HG03196 (cell line): ENCODE results near the gene MBIP.
"Not testable (repeated sequence)": the region's sequence is repeated elsewhere in the genome, so short reads cannot be mapped to it uniquely, and the experiment has no call there.

Experiments
- ATAC-seq: cut with Tn5 transposase; IDR thresholded peaks from one replicate; pipeline ENCODE4 v1.9.1; 2021; ENCODE audit not compliant: unreplicated experiment

Gene MBIP, protein sequence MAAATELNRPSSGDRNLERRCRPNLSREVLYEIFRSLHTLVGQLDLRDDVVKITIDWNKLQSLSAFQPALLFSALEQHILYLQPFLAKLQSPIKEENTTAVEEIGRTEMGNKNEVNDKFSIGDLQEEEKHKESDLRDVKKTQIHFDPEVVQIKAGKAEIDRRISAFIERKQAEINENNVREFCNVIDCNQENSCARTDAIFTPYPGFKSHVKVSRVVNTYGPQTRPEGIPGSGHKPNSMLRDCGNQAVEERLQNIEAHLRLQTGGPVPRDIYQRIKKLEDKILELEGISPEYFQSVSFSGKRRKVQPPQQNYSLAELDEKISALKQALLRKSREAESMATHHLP

DNA sequence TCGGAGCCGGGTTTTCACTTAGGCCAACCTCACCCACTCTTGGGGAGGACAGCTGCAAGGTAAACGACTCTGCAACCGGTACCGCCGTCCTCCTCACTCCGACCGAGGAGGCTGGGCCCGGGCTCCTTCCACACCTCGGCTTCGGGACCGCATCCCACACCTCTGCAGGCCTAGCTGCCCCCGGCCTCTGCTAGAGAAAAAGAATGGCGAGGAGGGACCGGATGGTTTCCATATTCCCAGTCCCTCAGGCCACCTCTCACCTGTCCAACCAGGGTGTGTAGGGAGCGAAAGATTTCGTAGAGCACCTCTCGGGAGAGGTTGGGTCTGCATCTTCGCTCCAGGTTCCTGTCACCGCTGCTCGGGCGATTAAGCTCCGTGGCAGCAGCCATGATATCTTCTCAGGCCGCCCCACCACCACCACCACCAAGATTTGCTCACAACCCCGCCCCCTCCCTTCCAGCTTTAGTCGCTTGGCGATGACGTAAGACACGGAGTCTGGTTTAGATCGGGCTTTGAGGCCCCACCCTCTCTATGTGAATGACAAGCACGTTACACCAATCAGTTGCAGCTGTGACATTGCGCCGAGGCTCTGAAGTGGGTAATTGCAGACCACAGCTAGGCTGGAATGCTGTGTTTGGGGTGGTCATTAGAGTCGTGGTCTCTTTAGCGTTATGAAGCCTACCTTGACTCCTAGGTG lies at the start of gene MBIP:
Gene MBIP, minus strand, starts transcription at position 438 of the 697 bp plus-strand sequence. Its CDS starts 49 bp downstream, at position 389.
- peak; percentile 98 for ATAC-seq

DNA sequence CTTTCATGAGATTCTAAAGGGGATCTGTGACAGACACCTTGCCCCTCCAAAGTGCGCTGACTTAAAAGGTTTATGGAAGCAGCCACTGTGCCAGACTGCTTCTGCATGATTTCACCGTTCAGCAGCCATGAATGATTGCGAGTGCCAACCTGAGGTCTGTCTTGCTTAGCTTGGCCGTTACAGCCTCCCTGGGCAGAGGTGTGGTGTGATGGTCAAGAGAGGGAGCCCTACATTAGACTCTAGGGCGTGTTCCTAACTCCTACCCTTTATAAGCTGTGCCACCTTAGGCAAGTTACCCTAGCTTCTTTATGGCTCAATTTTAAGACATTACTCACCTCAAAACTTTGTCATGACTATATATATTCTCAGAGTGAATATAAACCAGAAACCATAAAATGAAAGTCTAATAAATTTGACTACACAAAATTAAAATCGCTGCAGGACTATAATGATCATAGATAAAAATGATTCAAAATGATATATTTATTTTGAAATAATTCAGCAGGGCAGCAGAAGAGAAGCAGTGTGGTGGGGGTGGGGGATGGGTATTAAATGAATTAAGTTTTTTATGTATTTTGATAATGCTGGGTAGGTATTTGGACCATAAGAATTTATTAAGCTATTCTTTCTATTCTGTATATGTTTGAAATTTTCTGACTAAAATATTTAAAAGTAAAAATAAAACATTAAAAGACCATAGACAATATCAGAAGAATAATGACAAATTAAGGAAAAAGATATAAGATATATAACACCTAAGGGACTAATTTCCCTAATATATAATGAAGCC lies 47.7 kb upstream of the MBIP start:
- ATAC-seq = no peak

DNA sequence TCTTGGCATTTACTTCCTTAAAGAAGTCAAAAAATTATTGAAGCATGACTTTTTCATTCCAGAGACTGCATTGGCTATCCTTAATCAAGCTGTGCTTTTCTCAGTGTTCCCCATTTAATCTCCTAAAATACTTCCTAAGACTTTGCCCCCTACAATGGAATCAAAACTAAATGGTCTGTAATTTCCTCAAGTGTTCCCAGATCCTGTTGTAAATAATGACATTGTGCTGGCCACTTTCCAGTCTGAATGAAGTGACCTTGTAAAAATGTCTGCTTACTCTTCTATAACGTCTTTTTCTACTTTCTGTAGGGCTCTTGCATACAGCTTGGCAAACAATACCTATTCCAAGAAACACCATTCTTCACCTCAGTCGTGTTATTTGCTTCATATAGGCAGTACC lies 45.3 kb upstream of the MBIP start:
- no peak for ATAC-seq

DNA sequence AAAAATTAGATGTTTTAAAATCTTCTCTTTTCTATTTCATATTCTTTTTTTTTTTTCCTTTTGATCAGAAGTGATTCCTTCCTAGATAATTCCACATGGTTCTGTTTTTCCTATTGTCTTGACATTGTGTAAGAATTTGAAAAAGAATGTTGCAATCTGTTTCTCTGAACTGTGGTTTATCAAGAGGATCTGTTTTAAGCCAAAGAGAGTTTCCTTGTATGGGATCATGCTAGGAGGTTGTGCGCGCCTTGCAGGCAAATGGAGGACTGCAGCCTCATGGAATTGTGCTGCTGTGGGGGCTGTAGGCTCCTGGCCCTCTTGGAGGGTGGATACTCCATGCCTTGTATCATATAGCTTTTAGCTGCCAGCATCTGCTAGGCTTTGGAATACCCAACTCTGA lies 43.3 kb upstream of the MBIP start:
- ATAC-seq = no peak

DNA sequence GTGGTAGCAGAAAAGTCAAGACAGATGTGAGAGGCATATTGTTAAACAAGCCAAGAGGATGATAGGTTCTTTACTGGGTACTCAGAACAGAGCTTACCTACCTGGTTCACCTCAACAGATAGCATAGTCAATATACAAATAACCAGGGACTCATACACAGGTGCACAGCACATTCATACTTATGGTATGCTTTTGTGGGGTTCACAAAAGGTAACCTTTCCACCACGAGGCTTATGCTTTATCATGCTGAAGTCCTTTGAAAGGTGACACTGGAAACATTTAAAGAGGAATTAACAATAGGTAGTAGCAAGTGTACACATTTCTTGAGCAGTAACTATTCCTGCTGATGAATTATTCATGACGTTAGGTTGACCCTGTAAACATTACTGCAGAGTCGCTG lies 42.2 kb upstream of the MBIP start:
- no peak for ATAC-seq

DNA sequence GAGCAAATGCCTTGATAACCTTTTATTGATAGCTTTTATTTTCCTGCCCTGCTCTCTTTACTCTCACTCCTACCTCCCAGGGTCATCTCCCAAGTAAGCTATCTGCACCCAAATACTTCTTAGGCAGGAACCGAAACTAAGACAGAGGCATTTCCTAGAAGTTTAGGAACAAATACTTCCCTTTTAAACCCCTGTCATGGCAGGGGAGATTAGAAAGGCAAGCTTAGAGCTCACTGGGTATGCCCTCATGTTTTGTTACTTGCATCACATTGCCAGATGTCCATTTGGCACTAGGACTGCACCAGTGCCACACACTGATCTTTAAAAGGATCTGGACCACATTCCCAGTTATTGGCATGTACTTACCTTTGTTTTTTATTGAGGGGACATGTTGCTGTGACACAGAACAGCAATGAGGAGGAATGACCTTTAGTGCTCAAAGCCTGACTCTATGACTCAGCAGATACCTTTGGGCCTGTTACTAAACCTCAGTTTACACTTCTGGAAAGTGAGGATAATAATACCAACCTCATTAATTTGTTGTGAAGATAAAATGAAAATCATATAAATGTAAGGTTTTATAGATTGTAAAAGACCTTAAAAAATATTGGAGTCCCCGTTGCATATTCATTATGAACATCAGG lies 40.9 kb upstream of the MBIP start:
- no peak for ATAC-seq

DNA sequence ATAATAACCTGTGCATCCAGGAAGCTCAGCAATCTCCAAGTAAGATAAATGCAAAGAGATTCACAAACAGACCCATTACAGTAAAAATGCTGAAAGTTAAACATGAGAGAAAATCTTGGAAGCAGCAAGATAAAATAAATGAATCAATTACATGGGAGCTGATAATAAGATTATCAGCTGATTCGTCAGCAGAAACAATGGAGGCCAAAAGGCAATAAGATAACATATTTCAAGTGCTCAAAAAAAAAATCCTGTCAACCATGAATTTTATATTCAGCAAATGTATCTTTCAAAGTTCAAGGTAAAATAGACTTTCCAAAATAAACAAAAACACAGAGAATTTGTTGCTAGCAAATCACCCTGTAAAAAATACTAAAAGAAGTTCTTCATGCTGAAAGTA lies 36.4 kb upstream of the MBIP start:
- ATAC-seq = no peak

DNA sequence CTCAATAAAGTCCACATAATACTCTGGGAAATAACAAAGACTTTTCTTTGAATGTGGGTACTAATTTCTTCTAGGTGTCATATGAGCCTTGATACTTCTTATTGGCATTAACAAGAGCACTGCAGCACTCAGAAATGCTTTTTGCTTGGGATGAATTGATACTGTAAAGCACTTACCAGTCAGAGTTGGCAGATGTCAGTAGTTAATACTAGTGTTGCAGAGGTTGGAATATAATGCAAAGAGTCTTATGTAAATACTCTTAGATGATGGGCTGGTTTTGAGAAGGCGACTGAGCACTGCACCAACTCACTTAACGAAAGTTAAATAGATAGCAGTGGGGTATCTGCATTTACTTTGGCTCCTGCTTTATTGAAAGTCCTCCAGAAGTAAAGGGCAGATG lies 25.6 kb upstream of the MBIP start:
- no peak for ATAC-seq

DNA sequence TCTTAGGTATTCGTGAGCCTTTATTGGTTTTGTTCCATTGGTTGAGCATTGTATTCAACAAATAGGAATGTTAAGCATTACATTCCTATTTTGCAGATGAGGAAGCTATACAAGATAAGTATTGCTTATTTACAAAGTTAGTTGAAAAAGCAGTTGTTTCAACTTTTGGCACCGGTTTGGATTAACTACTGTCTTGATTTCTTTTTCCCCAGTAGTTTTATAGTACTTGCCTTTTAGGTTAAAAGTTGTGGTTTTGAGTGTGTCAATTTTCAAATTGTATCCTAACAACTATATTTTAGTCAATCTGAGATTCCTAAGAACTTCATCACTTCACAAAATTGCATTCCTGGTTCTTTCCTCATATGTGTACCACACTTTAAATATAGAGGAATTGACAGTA lies 23.8 kb upstream of the MBIP start:
- ATAC-seq = no peak

DNA sequence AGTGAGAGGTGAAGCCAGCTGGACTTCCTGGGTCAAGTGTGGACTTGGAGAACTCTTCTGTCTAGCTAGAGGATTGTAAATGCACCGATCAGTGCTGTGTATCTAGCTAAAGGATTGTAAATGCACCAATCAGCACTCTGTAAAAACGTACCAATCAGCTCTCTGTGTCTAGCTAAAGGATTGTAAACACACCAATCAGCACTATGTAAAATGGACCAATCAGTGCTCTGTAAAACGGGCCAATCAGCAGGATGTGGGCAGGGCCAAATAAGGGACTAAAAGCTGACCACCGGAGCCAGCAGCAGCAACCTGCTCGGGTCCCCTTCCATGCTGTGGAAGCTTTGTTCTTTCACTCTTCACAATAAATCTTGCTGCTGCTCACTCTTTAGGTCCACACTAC lies 21.4 kb upstream of the MBIP start:
- not testable (repeated sequence) for ATAC-seq

DNA sequence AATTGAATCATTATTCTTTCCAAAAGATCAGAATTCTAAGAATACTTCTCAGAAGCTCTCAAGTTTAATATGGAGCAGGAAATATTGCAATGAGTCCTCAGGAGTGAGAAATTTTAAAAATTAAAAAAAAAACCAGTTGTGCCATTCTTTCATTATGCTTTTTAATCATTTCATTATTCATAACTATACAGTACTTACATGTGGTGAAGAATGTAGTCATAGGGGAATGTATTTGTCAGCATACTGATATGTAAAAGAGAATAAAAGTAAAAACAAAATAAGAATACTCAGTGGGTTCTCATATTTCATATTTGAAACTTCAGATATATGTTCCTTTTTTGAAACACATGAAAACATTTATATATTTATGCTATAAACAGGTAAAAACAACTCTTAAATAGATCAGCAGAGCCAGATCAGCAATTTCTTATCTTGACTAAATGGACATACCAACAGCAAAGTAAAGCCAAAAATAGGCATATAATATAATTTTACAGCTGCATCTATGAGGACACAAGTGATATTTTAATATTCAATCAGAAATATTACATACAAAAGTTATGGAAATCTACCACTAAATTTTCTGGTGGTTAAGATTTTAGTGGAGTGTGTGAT lies 19.9 kb upstream of the MBIP start:
- ATAC-seq = no peak

DNA sequence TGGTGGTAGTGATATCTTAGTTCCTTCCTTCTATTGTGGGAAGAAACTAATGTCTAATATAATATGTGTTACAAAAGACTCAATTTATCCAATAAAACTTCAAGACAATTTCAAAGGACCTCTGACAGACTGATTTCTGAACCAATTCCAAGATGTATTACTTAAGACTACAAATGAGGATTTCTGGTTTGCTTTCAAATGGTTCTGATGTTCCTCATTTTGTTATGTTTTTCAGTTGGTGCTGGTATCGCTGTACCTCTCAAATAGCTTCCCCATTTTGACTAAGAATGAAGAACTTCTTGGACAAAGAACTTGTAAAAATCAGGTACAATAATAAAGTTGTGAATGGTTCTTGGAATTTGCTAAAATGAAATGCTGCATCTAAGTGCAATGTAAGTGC lies 19.4 kb upstream of the MBIP start:
- no peak for ATAC-seq

DNA sequence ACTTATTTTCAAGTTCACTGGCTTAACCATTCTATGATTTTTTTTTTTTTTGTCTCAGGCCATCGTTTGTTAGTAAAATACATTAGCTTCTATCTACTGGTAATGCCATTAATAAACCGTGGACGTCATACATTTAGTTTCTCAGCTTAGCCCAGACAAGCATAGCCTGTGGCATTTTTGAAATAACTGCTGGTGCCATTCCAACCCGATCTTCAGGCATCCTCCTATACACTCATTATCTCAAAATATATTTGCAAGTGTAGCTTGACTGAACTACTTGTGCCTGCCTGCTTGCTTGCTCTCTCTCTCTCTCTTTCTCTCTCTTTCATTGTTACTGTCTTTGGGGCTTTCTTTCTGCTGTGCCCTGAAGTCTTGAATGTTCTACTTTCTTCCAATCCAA lies 12.7 kb upstream of the MBIP start:
- no peak for ATAC-seq

DNA sequence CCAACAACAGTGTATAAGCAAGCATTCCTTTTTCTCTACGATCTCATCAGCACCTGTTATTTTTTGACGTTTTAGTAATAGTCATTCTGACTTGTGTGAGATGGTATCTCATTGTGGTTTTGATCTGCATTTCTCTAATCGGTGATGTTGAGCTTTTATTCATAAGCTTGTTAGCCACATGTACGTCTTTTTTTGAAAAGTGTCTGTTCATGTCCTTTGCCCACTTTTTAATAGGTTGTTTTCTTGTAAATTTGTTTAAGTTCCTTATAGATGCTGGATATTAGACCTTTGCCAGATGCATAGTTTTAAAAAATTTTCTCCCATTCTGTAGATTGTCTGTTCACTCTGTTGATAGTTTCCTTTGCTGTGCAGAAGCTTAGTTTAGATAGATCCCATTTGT lies 7.1 kb upstream of the MBIP start:
- ATAC-seq = not testable (repeated sequence)

DNA sequence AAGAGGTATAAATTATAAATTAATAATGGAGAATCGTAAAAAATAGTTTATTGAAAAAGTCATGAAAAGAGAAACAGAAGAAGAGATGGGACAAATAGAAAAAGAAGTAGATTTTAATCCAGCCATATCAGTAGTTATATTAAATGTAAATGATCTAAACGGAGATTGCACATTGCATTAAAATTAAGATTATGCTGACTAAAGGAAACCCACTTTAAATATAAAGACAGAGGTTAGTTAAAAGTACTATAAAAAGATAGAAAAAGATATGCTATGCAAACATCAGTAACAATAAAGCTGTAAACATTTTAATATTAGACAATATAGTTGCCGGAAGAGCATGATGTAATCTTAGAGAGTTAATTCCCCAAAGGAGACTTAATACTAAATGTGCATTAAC lies 5.4 kb upstream of the MBIP start:
- no peak for ATAC-seq

DNA sequence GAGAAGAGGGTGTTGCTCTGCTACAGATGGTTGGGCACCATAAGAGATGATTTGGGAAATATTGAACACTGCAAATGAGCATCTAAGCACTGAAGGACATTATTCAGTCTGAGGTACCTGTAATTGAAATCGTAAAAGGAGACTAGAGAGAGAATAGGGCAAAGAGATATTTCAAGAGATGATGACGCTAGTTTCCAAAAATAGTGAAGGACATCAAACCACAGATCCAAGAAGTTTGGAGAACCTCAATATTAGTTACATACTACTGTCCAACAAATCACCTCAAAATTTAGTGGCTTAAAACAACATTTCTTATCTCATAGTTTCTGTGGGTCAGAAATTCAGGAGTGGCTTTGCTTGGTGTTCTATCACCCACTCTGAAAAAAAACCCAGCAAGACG lies 4.5 kb upstream of the MBIP start:
- no peak for ATAC-seq

DNA sequence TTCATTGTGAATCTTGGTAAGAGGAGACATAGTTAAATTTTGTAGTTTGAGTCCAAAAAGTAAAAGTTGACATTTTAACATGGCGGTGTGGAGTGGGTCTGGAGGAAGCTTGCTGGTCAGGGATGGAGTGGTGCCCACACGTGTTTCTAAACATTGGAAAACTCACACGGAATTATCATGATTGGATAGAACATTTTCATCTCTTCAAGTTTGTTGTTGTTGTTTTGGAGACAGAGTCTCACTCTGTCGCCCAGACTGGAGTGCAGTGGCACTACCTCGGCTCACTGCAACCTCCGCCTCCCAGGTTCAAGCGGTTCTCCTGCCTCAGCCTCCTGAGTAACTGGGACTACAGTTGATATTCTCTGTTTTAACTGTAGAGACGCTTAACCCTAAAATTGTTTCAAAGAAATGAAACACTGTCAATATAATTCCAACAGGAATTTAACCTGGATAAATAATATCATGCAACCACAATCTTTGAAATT lies 502 bp upstream of the MBIP start:
- ATAC-seq = peak; percentile 6

DNA sequence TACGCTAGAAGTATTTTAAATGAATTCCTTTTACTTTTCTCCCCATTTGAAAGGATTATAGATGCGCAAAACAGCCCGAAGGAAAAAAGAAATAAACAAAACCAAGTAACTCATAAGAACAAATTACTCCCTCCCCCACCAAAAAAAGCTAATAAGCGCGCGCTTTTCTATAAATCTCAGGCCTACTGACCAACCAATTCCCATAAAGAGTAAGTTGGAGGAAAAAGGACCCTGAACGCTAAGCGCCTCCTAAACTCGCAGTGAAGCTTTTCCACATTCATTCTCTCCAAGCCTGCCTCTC lies 588 bp downstream of the MBIP start:
- ATAC-seq = no peak

DNA sequence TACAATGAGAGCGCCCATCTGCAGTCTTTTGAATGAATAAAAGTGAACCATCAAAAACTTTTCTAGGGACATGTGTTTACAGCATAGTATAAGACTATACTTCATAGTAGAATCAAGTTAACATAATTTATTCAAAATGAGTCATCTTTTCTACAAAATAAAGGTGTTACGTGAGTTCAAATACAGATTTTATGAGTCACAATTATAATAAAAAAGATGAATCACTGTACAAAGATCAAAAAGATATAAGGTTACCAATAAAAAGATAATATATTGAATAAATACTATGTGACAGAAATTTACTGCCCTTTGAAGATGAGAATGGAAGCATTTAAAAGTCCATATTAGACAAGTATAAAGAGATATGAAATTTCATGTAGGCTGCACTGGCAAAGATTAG lies 2.8 kb downstream of the MBIP start:
- no peak for ATAC-seq

DNA sequence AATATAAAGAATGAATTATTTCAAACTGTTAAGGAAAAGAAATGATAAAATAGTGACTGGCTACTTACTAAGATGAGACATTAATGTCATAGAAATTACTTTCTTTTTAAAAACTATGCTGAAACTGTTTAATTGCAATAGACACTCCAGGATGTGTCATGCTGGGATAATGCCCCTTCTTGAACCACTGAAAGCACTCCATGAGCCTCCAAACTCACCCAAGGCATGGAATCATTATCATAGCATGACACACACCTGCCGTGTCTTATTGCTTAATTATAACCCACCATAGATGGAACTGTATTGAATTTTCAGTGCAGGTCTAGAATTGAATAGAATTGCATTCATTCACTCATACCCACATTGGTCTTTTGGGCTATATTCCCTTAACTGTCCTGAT lies 4.3 kb downstream of the MBIP start:
- ATAC-seq = no peak
